Hepatocyte (in vitro differentiated cells): ENCODE data around the gene SPTBN5. TPM values are rescaled to one million over a fixed set of nuclear protein-coding genes. Genes with fewer than 3 reads are reported as not detected.

ENCODE experiments used
- DNase-seq: peaks from one replicate; pipeline ENCODE4 v3.0.0-alpha.2; 2016; ENCODE audit warnings: low spot score
- H2AFZ ChIP-seq: fragments of 200-600 bp; sonication (generic); 2 replicates; pipeline ENCODE4 v1.6.0; 2016; ENCODE audit warnings: antibody characterized with exemption, mild to moderate bottlenecking
- H3K27ac ChIP-seq: fragments of 200-600 bp; sonication (generic); 2 replicates; pipeline ENCODE4 v1.5.1; 2016; ENCODE audit warnings: mild to moderate bottlenecking
- H3K27me3 ChIP-seq: fragments of 200-600 bp; sonication (generic); 2 replicates; pipeline ENCODE4 v1.6.1; 2016
- H3K36me3 ChIP-seq: fragments of 200-600 bp; sonication (generic); replicated peaks from 2 replicates; pipeline ENCODE4 v1.5.1; 2016; ENCODE audit warnings: low read depth; ENCODE audit not compliant: insufficient read depth
- H3K4me1 ChIP-seq: fragments of 200-600 bp; sonication (generic); 2 replicates; pipeline ENCODE4 v1.5.1; 2016; ENCODE audit warnings: mild to moderate bottlenecking, moderate library complexity; ENCODE audit not compliant: insufficient read depth
- H3K4me2 ChIP-seq: fragments of 200-600 bp; sonication (generic); 2 replicates; pipeline ENCODE4 v1.6.0; 2016
- H3K4me3 ChIP-seq: fragments of 200-600 bp; sonication (generic); 2 replicates; pipeline ENCODE4 v1.5.1; 2016; ENCODE audit warnings: mild to moderate bottlenecking
- H3K79me2 ChIP-seq: fragments of 200-600 bp; sonication (generic); 2 replicates; pipeline ENCODE4 v1.6.0; 2017; ENCODE audit warnings: mild to moderate bottlenecking
- H3K9me2 ChIP-seq: fragments of 200-600 bp; sonication (generic); replicated peaks from 2 replicates; pipeline ENCODE4 v1.6.0; 2017; ENCODE audit warnings: mild to moderate bottlenecking; ENCODE audit not compliant: insufficient read depth
- H3K9me3 ChIP-seq: fragments of 200-600 bp; sonication (generic); 2 replicates; pipeline ENCODE4 v1.5.1; 2016; ENCODE audit warnings: low read depth, mild to moderate bottlenecking
- H4K20me1 ChIP-seq: fragments of 200-600 bp; sonication (generic); 2 replicates; pipeline ENCODE4 v1.6.0; 2016; ENCODE audit warnings: mild to moderate bottlenecking; ENCODE audit not compliant: insufficient read depth, poor library complexity, severe bottlenecking
- CTCF ChIP-seq: fragments of 200-600 bp; sonication (generic); IDR thresholded peaks from 2 replicates; pipeline ENCODE4 v1.5.1; 2016; ENCODE audit warnings: antibody characterized with exemption, mild to moderate bottlenecking; ENCODE audit not compliant: poor library complexity
- EZH2 ChIP-seq: fragments of 200-600 bp; sonication (generic); IDR thresholded peaks from 2 replicates; pipeline ENCODE4 v1.6.1; 2016; ENCODE audit warnings: antibody characterized with exemption, mild to moderate bottlenecking, borderline replicate concordance
- EZH2phosphoT487 ChIP-seq: fragments of 200-600 bp; sonication (generic); IDR thresholded peaks from one replicate; pipeline ENCODE4 v1.6.1; 2018; ENCODE audit warnings: antibody characterized with exemption, mild to moderate bottlenecking, low read depth, moderate library complexity; ENCODE audit not compliant: unreplicated experiment, severe bottlenecking
- WGBS: methylation state at CpG from one replicate; pipeline ENCODE4 v1.1.6; 2016; ENCODE audit warnings: low lambda C conversion rate; ENCODE audit errors: missing lambda C conversion rate; 5-methylcytosine and 5-hydroxymethylcytosine counted together
- polyA plus RNA-seq: library from polyadenylated mRNA; unstranded; fragments of >200 nt; fragmentation: Nextera tagmentation; extraction: Ambion mirVana; gene quantifications from 2 replicates; pipeline ENCODE4 v1.2.1, GENCODE V29; 2016
- total RNA-seq: library from RNA; depleted of rRNA; stranded (reverse); fragments of >200 nt; gene quantifications from 2 replicates; pipeline ENCODE4 v1.2.3, GENCODE V29; 2014

The SPTBN5 gene
- total and polyA plus RNA-seq, 2 experiments from 2014 or later, result 1.7 to 1.9 TPM

- Histone ChIP-seq H3K27ac (no peak overlapping the region), H3K9me3 (no peaks in the 10 kb centered on the region), H4K20me1 (no peaks in the 10 kb centered on the region), H3K9me2 (no peaks in the 10 kb centered on the region), H3K4me2 (no peak overlapping the region), H3K27me3 (no peaks in the 10 kb centered on the region), H3K4me3 (no peak overlapping the region), H3K36me3 (no peaks in the 10 kb centered on the region), H3K79me2 (no peaks in the 10 kb centered on the region), H2AFZ (no peak overlapping the region), H3K4me1 (no peaks in the 10 kb centered on the region)
- 94% methylated on average over 14 of the region's 14 CpGs for WGBS
- TF ChIP-seq EZH2phosphoT487 (no peak), EZH2 (no peak), CTCF (no peak)
- DNase-seq, result no peak
These were observed 76.5 kb downstream of the SPTBN5 start for GRCh38 chr15:41817327-41817726.

GRCh38 chr15:41816788-41817187, 77.1 kb downstream of the SPTBN5 start:
- no peaks in the 10 kb centered on the region for H3K27me3 ChIP-seq
- DNase-seq, result no peak
- no peaks in the 10 kb centered on the region for H3K36me3 ChIP-seq
- H4K20me1 ChIP-seq, result no peaks in the 10 kb centered on the region
- H2AFZ ChIP-seq, result no peak overlapping the region
- no peaks in the 10 kb centered on the region for H3K9me2 ChIP-seq
- TF ChIP-seq EZH2phosphoT487, result no peak
- TF ChIP-seq EZH2, result no peak
- no peak for TF ChIP-seq CTCF
- no peaks in the 10 kb centered on the region for H3K4me1 ChIP-seq
- H3K4me2 ChIP-seq, result no peak overlapping the region
- H3K4me3 ChIP-seq, result no peak overlapping the region
- no peaks in the 10 kb centered on the region for H3K9me3 ChIP-seq
- no peak overlapping the region for H3K27ac ChIP-seq
- H3K79me2 ChIP-seq, result no peaks in the 10 kb centered on the region
- WGBS, result over 99% methylated on average over 9 of the region's 9 CpGs

GRCh38 chr15:41814534-41814933, 79.3 kb downstream of the SPTBN5 start:
- Histone ChIP-seq H3K27ac (no peak overlapping the region), H3K4me2 (no peak overlapping the region), H3K4me3 (no peak overlapping the region), H4K20me1 (no peaks in the 10 kb centered on the region), H3K36me3 (no peaks in the 10 kb centered on the region), H2AFZ (no peak overlapping the region), H3K9me3 (no peaks in the 10 kb centered on the region), H3K27me3 (no peaks in the 10 kb centered on the region), H3K9me2 (no peaks in the 10 kb centered on the region), H3K4me1 (no peaks in the 10 kb centered on the region), H3K79me2 (no peaks in the 10 kb centered on the region)
- WGBS, result 89% methylated on average over 5 of the region's 5 CpGs
- TF ChIP-seq CTCF (no peak), EZH2 (no peak), EZH2phosphoT487 (no peak)
- no peak for DNase-seq

- Histone ChIP-seq H3K79me2 (peaks cover 7% of the 10 kb centered on the region), H3K4me2 (no peak overlapping the region), H3K4me3 (no peak overlapping the region), H3K9me3 (no peaks in the 10 kb centered on the region), H3K4me1 (no peaks in the 10 kb centered on the region), H3K36me3 (no peaks in the 10 kb centered on the region), H2AFZ (no peak overlapping the region), H3K9me2 (no peaks in the 10 kb centered on the region), H3K27ac (no peak overlapping the region), H4K20me1 (no peaks in the 10 kb centered on the region), H3K27me3 (no peaks in the 10 kb centered on the region)
- no peak for DNase-seq
- no peak for TF ChIP-seq EZH2
- no peak for TF ChIP-seq CTCF
- TF ChIP-seq EZH2phosphoT487, result no peak
- WGBS, result 94% methylated on average over 8 of the region's 8 CpGs
These were observed 80.4 kb downstream of the SPTBN5 start for GRCh38 chr15:41813426-41813825.
